ENCODE measurements around the gene HCST.
"Not testable (repeated sequence)": the region's sequence is repeated elsewhere in the genome, so short reads cannot be mapped to it uniquely, and the experiment has no call there.

Gene HCST

GRCh38 chr19:35885904-35886303 is 16.4 kb upstream of the HCST start:
- H3K4me3 Mint-ChIP-seq, result no peak overlapping the region
- no peaks in the 10 kb centered on the region for H3K9me3 Mint-ChIP-seq
- no peak for DNase-seq (ENCODE audit: low spot score in 2 of 2)
- no peak for ATAC-seq (replicated peaks; ENCODE audit: extremely low read depth, poor library complexity, severe bottlenecking)
- H3K4me1 Mint-ChIP-seq, result peaks cover 5% of the 10 kb centered on the region
- H3K27me3 Mint-ChIP-seq, result no peaks in the 10 kb centered on the region
- peaks cover 36% of the 10 kb centered on the region for H3K36me3 Mint-ChIP-seq (ENCODE audit: insufficient read depth)
- H3K27ac Mint-ChIP-seq (ENCODE audit: low read depth), result peak overlapping the region; percentile 51

GRCh38 chr19:35887197-35887596 is 15.1 kb upstream of the HCST start:
- Mint-ChIP-seq H3K27ac (ENCODE audit: low read depth) (no peak overlapping the region), H3K27me3 (no peaks in the 10 kb centered on the region), H3K9me3 (no peaks in the 10 kb centered on the region), H3K36me3 (ENCODE audit: insufficient read depth) (peaks cover 40% of the 10 kb centered on the region), H3K4me1 (peaks cover 3% of the 10 kb centered on the region), H3K4me3 (no peak overlapping the region)
- ATAC-seq (replicated peaks; ENCODE audit: extremely low read depth, poor library complexity, severe bottlenecking) (no peak), DNase-seq (ENCODE audit: low spot score in 2 of 2) (no peak)

DNA sequence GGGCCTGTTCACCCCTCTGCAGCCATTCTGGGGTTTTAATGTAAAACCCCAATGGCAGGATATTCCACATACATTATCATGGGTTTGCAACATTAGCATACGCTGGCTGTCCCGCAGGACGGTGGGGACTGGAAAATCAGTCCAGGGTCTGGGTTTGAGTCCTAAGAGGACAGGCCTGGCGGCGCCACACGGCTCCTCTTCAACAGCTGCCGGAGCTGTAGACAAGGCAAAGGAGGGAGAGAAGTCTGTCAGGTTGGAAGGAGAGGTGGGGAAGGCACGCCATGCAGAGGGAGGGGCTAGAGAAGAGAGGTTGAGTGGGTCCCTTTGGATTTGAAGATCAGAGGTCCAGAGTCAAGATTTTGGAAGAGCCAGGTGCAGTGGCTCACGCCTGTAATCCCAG is 13.9 kb upstream of the HCST start:
- peaks cover 5% of the 10 kb centered on the region for H3K4me1 Mint-ChIP-seq
- H3K27me3 Mint-ChIP-seq, result no peaks in the 10 kb centered on the region
- peaks cover 49% of the 10 kb centered on the region for H3K36me3 Mint-ChIP-seq (ENCODE audit: insufficient read depth)

GRCh38 chr19:35889370-35890112 is 12.8 kb upstream of the HCST start:
- Mint-ChIP-seq H3K27me3 (no peaks in the 10 kb centered on the region), H3K4me3 (no peak overlapping the region), H3K9me3 (no peaks in the 10 kb centered on the region), H3K4me1 (peaks cover 5% of the 10 kb centered on the region), H3K36me3 (ENCODE audit: insufficient read depth) (peaks cover 57% of the 10 kb centered on the region), H3K27ac (ENCODE audit: low read depth) (peak overlapping the region; percentile 85)
- DNase-seq (ENCODE audit: low spot score in 2 of 2) (no peak), ATAC-seq (replicated peaks; ENCODE audit: extremely low read depth, poor library complexity, severe bottlenecking) (no peak)

More for the DNA sequence above, 13.9 kb upstream of the HCST start:
- ATAC-seq (replicated peaks; ENCODE audit: extremely low read depth, poor library complexity, severe bottlenecking), result no peak
- Mint-ChIP-seq H3K9me3 (no peaks in the 10 kb centered on the region), H3K27ac (ENCODE audit: low read depth) (peak overlapping the region; percentile 63), H3K4me3 (no peak overlapping the region)
- DNase-seq (ENCODE audit: low spot score in 2 of 2), result no peak

GRCh38 chr19:35890113-35890650 is 12.1 kb upstream of the HCST start:
- Mint-ChIP-seq H3K9me3 (no peaks in the 10 kb centered on the region), H3K27me3 (no peaks in the 10 kb centered on the region), H3K36me3 (ENCODE audit: insufficient read depth) (peaks cover 62% of the 10 kb centered on the region), H3K4me1 (peaks cover 5% of the 10 kb centered on the region), H3K27ac (ENCODE audit: low read depth) (no peak overlapping the region), H3K4me3 (no peak overlapping the region)
- DNase-seq (ENCODE audit: low spot score in 2 of 2) (no peak), ATAC-seq (replicated peaks; ENCODE audit: extremely low read depth, poor library complexity, severe bottlenecking) (no peak)

- peaks cover 69% of the 10 kb centered on the region for H3K36me3 Mint-ChIP-seq (ENCODE audit: insufficient read depth)
- H3K4me1 Mint-ChIP-seq, result peaks cover 16% of the 10 kb centered on the region
- H3K4me3 Mint-ChIP-seq; DNase-seq (ENCODE audit: low spot score in 2 of 2); ATAC-seq (replicated peaks; ENCODE audit: extremely low read depth, poor library complexity, severe bottlenecking); H3K9me3 Mint-ChIP-seq; H3K27me3 Mint-ChIP-seq; H3K27ac Mint-ChIP-seq (ENCODE audit: low read depth): not testable (repeated sequence)
Measured at GRCh38 chr19:35891819-35892218, 10.5 kb upstream of the HCST start.

DNA sequence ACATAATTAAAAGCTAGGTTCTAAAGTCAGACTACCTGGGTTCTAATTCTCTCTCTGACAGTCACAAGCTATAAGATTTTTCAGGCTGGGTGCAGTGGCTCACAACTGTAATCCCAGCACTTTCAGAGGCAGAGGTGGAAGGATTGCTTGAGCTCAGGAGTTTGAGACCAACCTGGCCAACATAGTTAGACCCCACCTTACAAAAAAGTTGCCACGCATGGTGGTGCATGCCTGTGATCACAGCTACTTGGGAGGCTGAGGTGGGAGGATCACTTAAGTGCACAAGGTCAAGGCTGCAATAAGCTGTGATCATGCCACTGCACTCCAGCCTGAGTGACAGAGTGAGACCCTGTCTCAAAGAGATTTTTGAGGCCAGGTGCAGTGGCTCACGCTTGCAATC is 8.0 kb upstream of the HCST start:
- no peaks in the 10 kb centered on the region for H3K9me3 Mint-ChIP-seq
- peaks cover 65% of the 10 kb centered on the region for H3K36me3 Mint-ChIP-seq (ENCODE audit: insufficient read depth)
- peaks cover 34% of the 10 kb centered on the region for H3K4me1 Mint-ChIP-seq
- H3K4me3 Mint-ChIP-seq, result no peak overlapping the region
- H3K27ac Mint-ChIP-seq (ENCODE audit: low read depth), result no peak overlapping the region
- ATAC-seq (replicated peaks; ENCODE audit: extremely low read depth, poor library complexity, severe bottlenecking), result no peak
- no peak for DNase-seq (ENCODE audit: low spot score in 2 of 2)
- H3K27me3 Mint-ChIP-seq, result no peaks in the 10 kb centered on the region

DNA sequence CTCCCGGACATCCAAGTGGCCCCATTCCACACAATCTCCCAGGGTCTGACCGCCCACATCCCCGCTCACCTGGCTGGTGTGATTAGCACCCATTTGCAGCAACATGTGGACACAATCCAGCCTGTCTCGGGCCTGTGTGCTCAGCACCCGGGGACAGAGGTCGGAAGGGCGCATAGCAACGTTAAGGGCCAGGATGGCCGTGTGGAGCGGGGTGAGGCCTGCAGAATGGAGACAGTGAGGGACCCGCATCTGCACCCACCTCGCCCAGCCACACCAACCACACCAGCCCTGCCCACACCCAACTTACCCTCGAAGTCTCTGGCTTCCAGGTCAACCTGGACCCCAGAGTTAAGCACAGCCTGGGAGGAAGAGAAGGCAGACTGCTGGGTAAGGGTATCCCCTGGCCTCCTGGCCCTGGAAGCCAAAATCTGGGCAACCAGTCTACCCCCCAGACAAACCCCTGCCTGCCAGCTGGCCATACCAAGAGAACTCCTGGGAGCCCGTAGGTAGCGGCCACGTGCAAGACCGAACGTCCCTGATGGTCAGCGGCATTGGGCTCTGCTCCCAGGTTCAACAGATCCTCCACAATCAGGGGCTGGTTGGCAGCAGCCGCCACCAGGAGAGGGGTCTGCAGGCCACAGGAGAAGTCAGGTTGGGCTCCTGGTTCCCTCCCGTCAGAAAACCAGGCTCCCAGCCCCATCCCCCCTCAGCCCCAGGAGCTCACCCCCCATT is 6.3 kb upstream of the HCST start:
- H3K9me3 Mint-ChIP-seq, result no peaks in the 10 kb centered on the region
- peak overlapping the region; percentile 81 for H3K27ac Mint-ChIP-seq (ENCODE audit: low read depth)
- peaks cover 42% of the 10 kb centered on the region for H3K4me1 Mint-ChIP-seq
- H3K4me3 Mint-ChIP-seq, result peak overlapping the region; percentile 50
- no peak for DNase-seq (ENCODE audit: low spot score in 2 of 2)
- peaks cover 66% of the 10 kb centered on the region for H3K36me3 Mint-ChIP-seq (ENCODE audit: insufficient read depth)
- ATAC-seq (replicated peaks; ENCODE audit: extremely low read depth, poor library complexity, severe bottlenecking), result no peak
- H3K27me3 Mint-ChIP-seq, result no peaks in the 10 kb centered on the region

DNA sequence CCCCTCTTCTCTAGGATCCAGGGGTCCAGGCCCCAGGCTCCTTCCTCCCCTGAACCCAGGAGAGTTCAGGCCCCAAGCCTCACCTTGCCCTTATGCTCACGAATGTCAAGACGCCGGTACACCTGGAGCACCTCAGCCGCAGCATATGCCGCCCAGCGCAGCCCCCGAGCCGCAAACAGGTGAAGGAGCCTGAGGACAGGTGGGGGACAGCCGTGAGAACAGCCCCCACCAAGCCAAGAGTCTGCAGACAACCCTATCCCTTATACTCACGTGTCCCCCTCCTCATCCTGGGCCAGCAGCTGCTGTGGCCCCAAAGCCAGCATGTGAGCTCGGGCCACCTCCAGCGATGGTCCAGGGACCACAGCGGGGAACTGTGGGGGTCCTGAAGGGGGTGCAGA is 5.7 kb upstream of the HCST start:
- H3K9me3 Mint-ChIP-seq, result no peaks in the 10 kb centered on the region
- H3K27ac Mint-ChIP-seq (ENCODE audit: low read depth), result no peak overlapping the region
- H3K27me3 Mint-ChIP-seq, result no peaks in the 10 kb centered on the region
- peaks cover 45% of the 10 kb centered on the region for H3K4me1 Mint-ChIP-seq
- ATAC-seq (replicated peaks; ENCODE audit: extremely low read depth, poor library complexity, severe bottlenecking), result no peak
- no peak overlapping the region for H3K4me3 Mint-ChIP-seq
- no peak for DNase-seq (ENCODE audit: low spot score in 2 of 2)
- H3K36me3 Mint-ChIP-seq (ENCODE audit: insufficient read depth), result peaks cover 65% of the 10 kb centered on the region

DNA sequence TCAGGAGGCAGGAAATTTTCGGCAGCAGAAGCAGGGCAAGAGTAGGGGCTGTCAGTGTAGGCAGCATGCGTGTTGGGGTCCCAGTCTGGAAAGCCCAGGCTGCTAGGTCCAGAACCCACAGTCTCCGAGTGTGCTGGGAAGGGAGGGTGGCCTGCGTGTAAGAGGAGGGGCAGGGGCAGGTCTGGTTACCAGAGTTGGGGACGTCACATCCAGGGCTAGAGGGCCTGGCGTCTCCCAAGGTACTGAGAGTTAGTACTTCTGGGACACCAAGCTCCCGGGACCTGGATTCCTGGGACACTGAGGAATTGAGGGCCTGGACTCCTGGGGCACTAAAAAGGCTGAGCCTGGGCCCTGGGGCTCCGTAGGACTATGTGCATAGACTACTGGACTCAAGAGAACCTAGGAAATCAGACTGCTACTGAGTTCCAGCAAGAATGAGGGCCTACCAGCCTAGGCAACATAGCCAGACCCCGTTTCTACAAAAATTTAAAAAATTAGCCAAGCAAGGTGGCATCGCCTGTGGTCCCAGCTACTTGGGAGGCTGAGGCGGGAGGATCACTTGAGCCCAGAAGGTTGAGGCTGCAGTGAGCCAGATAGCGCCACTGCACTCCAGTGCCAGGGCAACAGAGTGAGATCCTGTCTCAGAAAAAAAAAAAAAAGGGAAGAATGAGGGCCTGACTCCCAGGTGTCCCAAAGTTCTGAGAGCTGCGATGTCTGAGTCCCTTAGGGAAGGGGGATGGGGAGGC is 4.5 kb upstream of the HCST start:
- peaks cover 64% of the 10 kb centered on the region for H3K36me3 Mint-ChIP-seq (ENCODE audit: insufficient read depth)
- ATAC-seq (replicated peaks; ENCODE audit: extremely low read depth, poor library complexity, severe bottlenecking) (no peak), DNase-seq (ENCODE audit: low spot score in 2 of 2) (no peak)
- H3K27ac Mint-ChIP-seq (ENCODE audit: low read depth), result peak overlapping the region; percentile 99
- peaks cover 50% of the 10 kb centered on the region for H3K4me1 Mint-ChIP-seq
- peak overlapping the region; percentile 100 for H3K4me3 Mint-ChIP-seq
- H3K27me3 Mint-ChIP-seq, result no peaks in the 10 kb centered on the region
- H3K9me3 Mint-ChIP-seq, result no peaks in the 10 kb centered on the region

GRCh38 chr19:35898499-35898809 is 3.9 kb upstream of the HCST start:
- DNase-seq (ENCODE audit: low spot score in 2 of 2), result no peak
- Mint-ChIP-seq H3K36me3 (ENCODE audit: insufficient read depth) (peaks cover 61% of the 10 kb centered on the region), H3K4me1 (peaks cover 55% of the 10 kb centered on the region), H3K27ac (ENCODE audit: low read depth) (peak overlapping the region; percentile 99), H3K27me3 (no peaks in the 10 kb centered on the region), H3K9me3 (no peaks in the 10 kb centered on the region), H3K4me3 (peak overlapping the region; percentile 100)
- no peak for ATAC-seq (replicated peaks; ENCODE audit: extremely low read depth, poor library complexity, severe bottlenecking)

DNA sequence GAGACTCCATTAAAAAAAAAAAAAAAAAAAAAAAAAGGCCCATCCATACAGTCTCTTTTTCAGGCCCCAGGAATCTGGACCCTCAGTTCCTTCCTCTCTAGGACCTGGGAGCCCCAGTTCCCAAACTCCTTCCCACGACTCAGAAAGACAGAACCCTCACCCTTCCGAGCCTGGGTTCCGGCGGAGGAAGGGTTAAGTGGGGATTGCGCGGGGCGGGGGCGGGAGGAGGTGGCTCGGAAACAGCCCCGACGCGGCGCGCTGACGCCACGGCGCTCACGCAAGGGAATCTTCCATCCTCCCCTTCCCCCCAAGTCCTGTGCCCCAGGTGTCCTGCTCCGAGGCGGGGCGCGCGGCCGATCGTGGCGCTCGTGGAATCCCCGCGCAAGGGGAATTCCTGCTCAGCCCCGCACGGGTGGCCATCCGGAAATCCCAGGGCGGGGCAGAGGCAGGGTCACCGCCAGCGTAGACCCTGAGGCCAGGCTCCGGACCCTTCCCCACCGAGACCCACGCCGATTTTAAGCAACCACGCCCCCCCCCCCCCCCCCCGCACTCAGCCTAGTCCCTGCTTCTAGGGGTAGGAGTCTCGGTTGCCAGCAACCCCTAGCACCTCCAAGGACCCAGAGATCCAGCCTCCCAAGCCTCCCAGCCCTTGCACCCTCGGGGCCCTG is 2.6 kb upstream of the HCST start:
- Mint-ChIP-seq H3K9me3 (no peaks in the 10 kb centered on the region), H3K27ac (ENCODE audit: low read depth) (peak overlapping the region; percentile 99), H3K4me3 (peak overlapping the region; percentile 100), H3K36me3 (ENCODE audit: insufficient read depth) (peaks cover 58% of the 10 kb centered on the region), H3K27me3 (no peaks in the 10 kb centered on the region), H3K4me1 (peaks cover 68% of the 10 kb centered on the region)
- ATAC-seq (replicated peaks; ENCODE audit: extremely low read depth, poor library complexity, severe bottlenecking) (peak; percentile 67), DNase-seq (ENCODE audit: low spot score in 2 of 2) (peak; percentile 62 to 75)
